ENCODE results near the gene TMEM191C.
"Not testable (repeated sequence)": the region's sequence is repeated elsewhere in the genome, so short reads cannot be mapped to it uniquely, and the experiment has no call there.

DNA sequence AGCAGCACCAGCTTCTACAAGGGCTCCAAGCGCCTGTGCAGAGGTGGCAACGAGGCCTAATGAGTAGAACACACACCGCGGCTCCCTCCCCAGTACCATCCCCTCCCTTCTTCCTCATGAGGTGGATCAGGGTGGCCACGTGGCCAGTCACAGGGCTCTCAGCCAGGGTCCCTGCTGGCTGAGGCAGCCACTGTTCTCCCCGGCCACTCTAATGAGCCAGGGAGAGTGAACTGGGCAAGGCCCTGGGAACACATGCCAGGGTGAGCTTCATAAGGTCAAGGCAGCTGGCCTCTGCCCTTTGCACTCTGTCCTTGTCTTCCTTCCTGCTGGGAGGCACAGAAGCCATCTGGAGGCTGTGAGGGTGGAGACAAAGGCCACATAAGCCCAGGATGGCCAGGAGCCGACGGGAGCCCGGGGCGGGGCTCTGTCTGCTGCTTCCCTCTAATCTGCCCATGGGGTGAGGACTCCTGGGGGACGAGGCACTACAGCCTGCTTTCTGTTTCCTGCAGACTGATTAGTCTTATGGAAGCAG is 22.0 kb downstream of the TMEM191C start:
- TF ChIP-seq POLR2A, CTCF (IDR thresholded peaks at IDR 0.05): not testable (repeated sequence)
